Stimulated activated CD4-positive, alpha-beta T cell treated with anti-CD3 and anti-CD28 coated beads, Interleukin-12 subunit alpha, Interleukin-12 subunit beta, amount 100 ng/mL, for 24 hours (primary cell): ENCODE data around the gene GRID1.
"Not testable (repeated sequence)": the region's sequence is repeated elsewhere in the genome, so short reads cannot be mapped to it uniquely, and the experiment has no call there.

Source experiments
- DNase-seq, 2 experiments: peaks; one replicate each; pipeline ENCODE4 v3.0.0-alpha.2; 2020; ENCODE audit warnings: low read depth in 2 of 2

GRID1 gene

DNA sequence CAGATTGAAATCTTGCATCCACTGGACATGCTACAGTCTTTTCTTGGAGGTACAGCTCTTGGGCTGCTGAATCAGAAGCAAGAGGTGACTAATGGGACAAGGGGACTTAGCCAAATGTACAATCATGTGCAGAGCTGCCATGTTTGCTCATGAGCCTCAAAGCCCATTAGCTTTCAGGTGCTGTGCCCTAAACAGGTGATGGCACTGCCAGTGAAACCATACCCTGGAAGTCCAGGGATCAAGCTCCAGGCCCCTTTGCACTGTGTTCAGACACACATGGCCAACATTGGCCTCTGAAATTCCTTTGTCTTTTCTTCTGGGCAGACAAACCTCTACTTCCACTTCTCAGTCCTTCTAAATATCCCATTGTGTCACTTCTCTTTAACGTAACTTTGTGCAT lies 328.2 kb downstream of the GRID1 start:
- no peak for DNase-seq

GRCh38 chr10:86037096-86037495 lies 329.5 kb downstream of the GRID1 start:
- DNase-seq: no peak

DNA sequence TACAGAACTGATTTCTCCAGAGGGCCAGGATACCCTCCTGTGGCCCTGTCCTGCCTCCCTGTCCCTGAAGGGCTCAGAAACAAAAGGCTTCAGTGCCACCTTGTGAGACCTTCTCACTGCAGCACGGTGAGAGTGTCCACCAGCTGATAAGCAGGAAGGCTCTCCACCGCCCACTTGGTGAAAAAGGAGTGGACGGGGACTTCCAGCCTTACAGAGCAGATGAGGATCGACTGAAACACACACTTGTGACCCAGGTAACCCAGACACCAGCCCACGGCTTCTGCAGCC lies 330.1 kb downstream of the GRID1 start:
- no peak for DNase-seq

- DNase-seq: no peak
These were observed 330.6 kb downstream of the GRID1 start for GRCh38 chr10:86035791-86036543.

GRCh38 chr10:86034710-86035109 lies 331.9 kb downstream of the GRID1 start:
- DNase-seq: no peak

- DNase-seq: no peak
These were observed 333.0 kb downstream of the GRID1 start for GRCh38 chr10:86033581-86033980.

DNA sequence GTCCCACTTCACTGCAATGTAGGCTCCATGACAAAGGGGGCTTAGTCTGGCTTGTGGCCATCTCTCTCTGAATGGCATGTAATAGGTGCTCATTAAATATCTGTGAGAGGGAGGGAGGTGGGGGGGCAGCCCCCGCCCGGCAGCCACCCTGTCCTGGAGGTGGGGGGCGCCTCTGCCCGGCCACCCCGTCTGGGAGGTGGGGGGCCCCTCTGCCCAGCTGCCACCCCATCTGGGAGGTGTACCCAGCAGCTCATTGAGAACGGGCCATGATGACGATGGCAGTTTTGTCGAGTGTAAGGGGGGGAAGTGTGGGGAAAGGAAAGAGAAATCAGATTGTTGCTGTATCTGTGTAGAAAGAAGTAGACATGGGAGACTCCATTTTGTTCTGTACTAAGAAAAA lies 334.5 kb downstream of the GRID1 start:
- not testable (repeated sequence) for DNase-seq

DNA sequence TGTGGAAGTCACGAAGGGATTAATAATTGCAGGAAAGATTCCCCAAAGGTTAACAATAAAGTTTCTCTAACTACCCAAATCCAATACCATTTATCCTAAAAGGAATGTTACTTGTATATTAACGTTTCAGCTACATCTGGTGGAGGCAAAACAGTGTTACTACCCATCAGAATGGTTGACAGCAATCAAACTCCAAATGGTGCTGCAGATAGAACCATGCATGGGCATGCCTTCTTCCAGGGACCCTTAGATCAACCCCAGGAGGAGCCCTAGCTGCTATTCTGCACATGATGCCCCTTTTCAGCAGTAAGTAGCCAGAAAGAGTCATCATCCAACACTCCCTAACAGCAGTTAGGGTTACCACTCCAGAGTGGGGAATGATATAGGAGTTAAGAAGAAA lies 336.3 kb downstream of the GRID1 start:
- DNase-seq: no peak

GRCh38 chr10:86027346-86027745 lies 339.2 kb downstream of the GRID1 start:
- no peak for DNase-seq

DNA sequence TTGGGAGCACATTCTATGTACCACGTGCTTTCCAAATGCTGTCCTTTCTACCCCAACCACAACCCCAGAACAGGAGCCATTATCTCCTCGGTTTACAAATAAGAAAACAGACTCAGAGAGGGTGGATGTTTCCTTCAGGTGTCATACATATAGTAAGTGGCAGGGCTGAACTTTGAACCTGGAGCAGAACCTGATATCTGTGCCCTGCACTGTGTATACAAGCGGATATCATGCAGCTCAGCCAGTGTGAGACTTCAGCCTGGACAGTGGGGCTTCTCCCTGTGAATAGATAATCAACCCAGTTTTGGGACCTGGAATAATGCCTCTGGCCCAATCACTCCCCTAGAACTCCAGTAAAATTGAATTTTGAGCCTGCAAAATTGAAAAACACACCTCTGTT lies 341.1 kb downstream of the GRID1 start:
- DNase-seq: no peak

DNA sequence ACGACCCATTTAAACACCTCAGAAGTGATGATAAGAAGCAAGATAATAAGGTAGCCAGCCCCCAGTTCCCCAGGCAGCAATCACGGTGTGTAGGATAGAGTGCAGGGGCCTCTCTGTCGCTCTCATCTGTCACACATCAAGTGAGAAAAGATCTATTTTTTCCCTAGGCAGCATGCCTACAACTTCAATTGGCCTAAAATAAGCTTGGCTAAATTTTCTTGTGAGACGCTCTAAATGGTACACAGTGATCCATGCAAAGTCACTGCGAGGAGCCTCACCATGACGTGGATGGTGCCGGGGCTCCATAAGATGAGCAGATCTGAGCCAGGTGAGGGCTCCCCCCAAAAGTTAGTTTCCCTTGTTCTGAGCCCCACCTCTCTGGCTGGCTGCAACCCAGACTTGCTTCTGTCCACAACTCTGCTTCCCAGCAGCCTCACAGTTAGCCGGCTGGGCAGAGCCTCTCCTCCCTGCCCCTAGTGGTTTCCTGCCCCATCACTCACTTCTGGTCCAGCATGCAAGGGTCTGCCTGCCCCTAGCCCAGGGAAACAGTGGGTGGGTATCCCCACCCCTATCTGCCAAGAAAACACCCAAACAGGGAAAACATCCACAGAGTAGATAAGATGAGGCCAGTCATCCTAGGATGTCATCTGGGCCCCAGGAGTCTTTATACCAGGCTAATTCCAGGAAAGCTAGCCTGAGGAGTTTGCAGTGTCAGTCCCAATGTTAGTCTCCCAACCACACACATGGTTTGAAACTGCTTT lies 342.1 kb downstream of the GRID1 start:
- no peak for DNase-seq

GRCh38 chr10:86023931-86024280 lies 342.7 kb downstream of the GRID1 start:
- DNase-seq: no peak

DNA sequence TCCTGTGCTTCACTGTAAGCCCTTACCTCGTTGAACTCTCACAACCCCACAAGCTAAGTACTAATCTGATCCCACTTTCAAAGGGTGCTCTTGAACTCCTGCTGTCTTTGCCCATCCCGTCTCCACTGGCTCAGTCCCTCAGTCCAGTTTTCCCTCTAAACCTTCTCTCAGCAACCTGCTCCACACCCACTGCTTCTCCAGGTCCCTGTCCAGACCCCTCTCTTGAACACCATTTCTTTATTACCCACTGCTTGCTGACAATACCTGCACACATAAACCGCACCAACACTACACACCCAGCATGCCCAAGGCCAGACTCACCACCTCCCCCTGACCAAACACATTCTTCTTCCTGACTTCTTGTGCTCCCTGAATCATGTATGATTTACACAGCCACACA lies 343.3 kb downstream of the GRID1 start:
- DNase-seq: no peak

DNA sequence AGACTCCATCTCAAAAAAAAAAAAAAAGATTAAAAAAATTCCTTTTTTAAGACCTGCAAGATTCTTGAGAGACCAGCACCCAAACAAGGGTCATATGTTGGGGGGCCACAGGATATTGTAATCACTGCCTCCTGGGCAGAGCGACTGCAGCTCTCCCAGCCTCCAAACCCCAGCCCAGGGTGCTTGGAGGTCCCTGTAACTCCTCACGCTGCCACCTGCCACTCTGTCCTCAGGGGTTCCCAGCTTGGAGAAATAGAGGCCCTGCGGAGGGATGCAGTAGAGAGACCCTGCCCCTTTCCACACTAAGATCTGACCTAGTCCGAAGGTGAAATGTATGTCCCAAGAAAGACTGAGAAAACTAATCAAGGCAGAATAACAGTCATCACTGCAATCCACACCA lies 343.7 kb downstream of the GRID1 start:
- DNase-seq: no peak

GRCh38 chr10:86020134-86020533 lies 346.5 kb downstream of the GRID1 start:
- DNase-seq: no peak

DNA sequence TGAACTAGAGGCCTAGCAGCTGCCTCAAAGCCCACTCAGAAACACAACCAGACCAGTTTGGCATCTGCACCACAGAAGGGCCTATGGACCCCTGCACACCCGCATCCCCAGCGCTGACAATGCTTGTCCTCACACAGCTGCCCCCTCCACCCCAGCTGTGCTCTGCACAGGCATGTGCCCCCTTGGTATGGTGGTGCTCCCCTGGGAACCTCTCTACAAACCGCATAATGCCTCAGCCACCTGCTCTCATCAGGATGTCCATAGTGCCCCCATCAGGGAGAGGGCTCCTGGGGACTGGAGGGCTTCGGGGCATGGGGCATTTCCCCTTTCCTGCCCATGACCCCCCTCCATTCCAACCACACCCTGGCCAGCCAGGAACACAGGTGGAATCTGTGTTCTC lies 347.5 kb downstream of the GRID1 start:
- DNase-seq: no peak

GRCh38 chr10:86018735-86019058 lies 347.9 kb downstream of the GRID1 start:
- no peak for DNase-seq

DNA sequence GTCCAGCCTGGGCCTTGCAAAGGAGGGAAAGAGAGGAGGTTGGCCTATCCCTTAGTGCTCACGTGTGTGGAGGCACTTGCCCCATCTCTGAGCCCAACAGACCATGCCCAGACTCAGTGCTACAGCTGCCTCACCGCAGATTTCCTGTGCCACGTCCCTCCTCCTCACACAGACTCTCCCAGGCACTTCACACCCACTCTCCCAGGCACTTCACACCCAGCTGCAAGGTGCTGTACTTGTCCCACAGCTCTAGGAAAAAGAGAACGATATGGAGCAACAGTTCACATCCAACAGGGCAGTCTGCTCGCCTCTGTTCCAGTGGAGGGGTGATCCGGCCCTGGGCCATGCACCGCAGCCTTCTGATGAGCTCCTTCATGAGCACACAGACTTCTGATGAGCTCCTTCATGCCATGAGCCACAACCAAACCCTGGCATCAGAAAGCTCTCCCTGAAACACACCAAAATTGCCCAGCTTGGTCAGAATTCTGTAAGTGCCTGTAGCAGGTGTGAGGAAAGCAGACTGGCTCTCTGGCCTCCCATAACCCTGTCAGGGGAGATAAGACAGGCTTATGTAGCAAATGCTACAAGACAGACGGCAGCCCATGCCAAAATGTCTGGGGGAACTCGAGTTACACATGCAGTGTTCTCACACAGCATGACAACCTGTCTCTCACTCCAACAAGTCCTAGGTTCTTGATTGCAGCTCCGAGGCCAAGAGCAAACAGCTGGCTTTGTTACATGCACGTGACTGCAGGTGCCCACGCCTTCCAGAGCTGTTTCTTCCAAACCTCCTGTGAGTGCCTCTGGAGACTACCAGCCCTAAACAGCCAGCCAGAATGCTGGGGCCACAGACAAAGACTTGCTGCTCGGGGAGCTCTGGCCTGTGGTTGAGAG lies 348.5 kb downstream of the GRID1 start:
- DNase-seq: no peak

DNA sequence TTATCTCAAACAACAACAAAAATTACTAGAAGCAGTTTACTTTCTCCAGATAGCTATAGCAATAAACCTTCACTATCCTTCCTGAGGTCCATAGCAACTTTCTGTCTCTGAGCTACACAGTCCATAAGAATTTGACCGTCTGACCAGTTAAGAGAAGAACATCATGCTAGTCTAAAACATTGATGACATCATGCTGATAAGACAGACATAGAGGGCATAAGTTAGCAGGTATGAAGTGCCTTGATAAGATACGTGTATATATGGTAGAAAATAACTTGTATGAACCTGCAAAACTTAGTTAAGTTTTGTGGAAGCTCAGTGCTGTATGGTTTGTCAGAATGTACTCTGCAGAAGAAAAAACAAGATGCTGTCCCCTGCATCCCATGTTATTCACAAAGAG lies 353.0 kb downstream of the GRID1 start:
- no peak for DNase-seq

DNA sequence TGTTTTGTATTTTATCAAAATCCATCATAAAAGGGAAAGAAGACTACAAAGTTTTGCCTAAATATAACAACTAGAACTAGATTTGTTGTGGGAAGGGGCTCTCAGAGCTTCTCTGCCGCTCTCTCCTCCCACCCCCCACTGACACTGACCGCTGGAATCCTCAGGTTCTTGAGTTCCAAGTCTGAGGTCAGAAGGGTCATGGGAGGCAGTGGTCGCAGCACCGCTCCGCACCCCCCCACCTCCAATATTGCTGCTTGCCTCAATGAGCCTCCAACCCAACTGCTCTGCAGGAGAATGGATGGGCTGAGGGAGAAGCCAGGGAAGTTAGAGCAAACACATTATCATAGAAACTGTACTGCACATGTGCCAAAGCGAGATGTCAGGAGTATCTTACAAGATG lies 359.4 kb downstream of the GRID1 start:
- no peak for DNase-seq

GRCh38 chr10:86004337-86004736 lies 362.3 kb downstream of the GRID1 start:
- DNase-seq: no peak

GRCh38 chr10:86003201-86003621 lies 363.4 kb downstream of the GRID1 start:
- no peak for DNase-seq

- no peak for DNase-seq
These were observed 365.1 kb downstream of the GRID1 start for GRCh38 chr10:86001521-86001920.
